ENCODE data around the gene PHF2.

GRCh38 chr9:93600504-93600903 lies 24.1 kb downstream of the PHF2 start:
- TF ChIP-seq CTCF (IDR thresholded peaks at IDR 0.05): no peak
- TF ChIP-seq POLR2A (IDR thresholded peaks at IDR 0.05): no peak

Measured in sigmoid colon (tissue), 3 donors.